Measurements from ENCODE around the gene POLR3A. TPM values are rescaled to one million over a fixed set of nuclear protein-coding genes. Genes with fewer than 3 reads are reported as not detected.

Gene POLR3A
- total RNA-seq, 2 donors from 2014 or later, result 28.2 to 28.6 TPM

- H3K9me3 ChIP-seq (ENCODE audit: control insufficient read depth, low read length), result no peaks in the 10 kb centered on the region
- H3K27me3 ChIP-seq (ENCODE audit: control insufficient read depth, insufficient read depth, low read length, poor library complexity, severe bottlenecking), result no peaks in the 10 kb centered on the region
- H3K36me3 ChIP-seq (ENCODE audit: control insufficient read depth, insufficient read depth, low read length), result peaks cover 4% of the 10 kb centered on the region
- Mint-ChIP-seq H3K36me3 (ENCODE audit: low read depth) (no peaks in the 10 kb centered on the region), H3K27ac (peak overlapping the region; percentile 74), H3K27me3 (ENCODE audit: insufficient read depth) (no peaks in the 10 kb centered on the region), H3K9me3 (no peaks in the 10 kb centered on the region), H3K4me1 (peaks cover 8% of the 10 kb centered on the region), H3K4me3 (no peak overlapping the region)
- peaks cover 2% of the 10 kb centered on the region for H3K4me1 ChIP-seq (ENCODE audit: control insufficient read depth, insufficient read depth, low read length)
- H3K9ac ChIP-seq (ENCODE audit: extremely low read depth, low read length, poor library complexity, severe bottlenecking), result no peak overlapping the region
- TF ChIP-seq CTCF (conservative IDR thresholded peaks at IDR 0.05), result no peak
- WGBS, 2 experiments (ENCODE audit: insufficient coverage in 1 of 2, insufficient read length in 1 of 2), result 70 to 82% methylated on average over 4 to 6 of the region's 7 CpGs
- H3K4me3 ChIP-seq (ENCODE audit: low read length), result no peak overlapping the region
- H3K27ac ChIP-seq (ENCODE audit: low read depth, low read length), result no peak overlapping the region
- DNase-seq, result no peak
Observed at GRCh38 chr10:77970869-77971803, 58.2 kb downstream of the POLR3A start.

- no peaks in the 10 kb centered on the region for H3K27me3 Mint-ChIP-seq (ENCODE audit: insufficient read depth)
- no peak overlapping the region for H3K4me3 Mint-ChIP-seq
- no peak overlapping the region for H3K9ac ChIP-seq (ENCODE audit: extremely low read depth, low read length, poor library complexity, severe bottlenecking)
- no peak for TF ChIP-seq CTCF (conservative IDR thresholded peaks at IDR 0.05)
- no peaks in the 10 kb centered on the region for H3K36me3 ChIP-seq (ENCODE audit: control insufficient read depth, insufficient read depth, low read length)
- no peaks in the 10 kb centered on the region for H3K36me3 Mint-ChIP-seq (ENCODE audit: low read depth)
- H3K9me3 Mint-ChIP-seq, result peaks cover 14% of the 10 kb centered on the region
- peaks cover 8% of the 10 kb centered on the region for H3K4me1 Mint-ChIP-seq
- H3K4me1 ChIP-seq (ENCODE audit: control insufficient read depth, insufficient read depth, low read length), result peaks cover 2% of the 10 kb centered on the region
- peaks cover 12% of the 10 kb centered on the region for H3K9me3 ChIP-seq (ENCODE audit: control insufficient read depth, low read length)
- no peak overlapping the region for H3K27ac Mint-ChIP-seq
- H3K27ac ChIP-seq (ENCODE audit: low read depth, low read length), result no peak overlapping the region
- 88 to 96% methylated on average over 3 to 4 of the region's 4 CpGs for WGBS, 2 experiments (ENCODE audit: insufficient coverage in 1 of 2, insufficient read length in 1 of 2)
- no peaks in the 10 kb centered on the region for H3K27me3 ChIP-seq (ENCODE audit: control insufficient read depth, insufficient read depth, low read length, poor library complexity, severe bottlenecking)
- H3K4me3 ChIP-seq (ENCODE audit: low read length), result no peak overlapping the region
- DNase-seq, result no peak
Observed at GRCh38 chr10:77969114-77969513, 60.2 kb downstream of the POLR3A start.

- no peak overlapping the region for H3K4me3 ChIP-seq (ENCODE audit: low read length)
- Mint-ChIP-seq H3K36me3 (ENCODE audit: low read depth) (no peaks in the 10 kb centered on the region), H3K27ac (peak overlapping the region; percentile 37), H3K4me1 (peaks cover 8% of the 10 kb centered on the region), H3K4me3 (no peak overlapping the region), H3K9me3 (peaks cover 24% of the 10 kb centered on the region), H3K27me3 (ENCODE audit: insufficient read depth) (no peaks in the 10 kb centered on the region)
- 40 to 84% methylated on average over 1 to 8 of the region's 8 CpGs for WGBS, 2 experiments (ENCODE audit: insufficient coverage in 1 of 2, insufficient read length in 1 of 2)
- no peak overlapping the region for H3K9ac ChIP-seq (ENCODE audit: extremely low read depth, low read length, poor library complexity, severe bottlenecking)
- no peaks in the 10 kb centered on the region for H3K36me3 ChIP-seq (ENCODE audit: control insufficient read depth, insufficient read depth, low read length)
- peaks cover 2% of the 10 kb centered on the region for H3K4me1 ChIP-seq (ENCODE audit: control insufficient read depth, insufficient read depth, low read length)
- TF ChIP-seq CTCF (conservative IDR thresholded peaks at IDR 0.05), result no peak
- no peaks in the 10 kb centered on the region for H3K27me3 ChIP-seq (ENCODE audit: control insufficient read depth, insufficient read depth, low read length, poor library complexity, severe bottlenecking)
- no peak for DNase-seq
- peaks cover 20% of the 10 kb centered on the region for H3K9me3 ChIP-seq (ENCODE audit: control insufficient read depth, low read length)
- H3K27ac ChIP-seq (ENCODE audit: low read depth, low read length), result peak overlapping the region; percentile 90
Observed at GRCh38 chr10:77967611-77968022, 61.7 kb downstream of the POLR3A start.
